Spinal cord (tissue), 10 donors: ENCODE measurements around the gene TRPM3. TPM values are rescaled to one million over a fixed set of nuclear protein-coding genes. Genes with fewer than 3 reads are reported as not detected.
A peak's percentile ranks its signal among the peaks of the same experiment; 100 is the strongest.

Experiments used
- DNase-seq, 6 donors: peaks; one replicate each; pipeline versions ENCODE4 v3.0.0 to v3.0.0-alpha.2; 2013 to 2015; ENCODE audit warnings: low spot score in 6 of 6, low read depth in 4 of 6
- H3K27ac ChIP-seq: one replicate; pipeline ENCODE4 v1.5.1; 2013; ENCODE audit warnings: low read depth, low read length, control low read depth
- H3K27me3 ChIP-seq: one replicate; pipeline ENCODE4 v1.6.1; 2013; ENCODE audit warnings: low read length; ENCODE audit not compliant: control insufficient read depth, insufficient read depth
- H3K36me3 ChIP-seq: one replicate; pipeline ENCODE4 v1.6.1; 2013; ENCODE audit warnings: low read length; ENCODE audit not compliant: control insufficient read depth, insufficient read depth
- H3K4me1 ChIP-seq: one replicate; pipeline ENCODE4 v1.6.1; 2013; ENCODE audit warnings: low read length; ENCODE audit not compliant: control insufficient read depth, insufficient read depth
- H3K4me3 ChIP-seq: one replicate; pipeline ENCODE4 v1.5.1; 2013; ENCODE audit warnings: low read depth, low read length, control low read depth
- H3K9me3 ChIP-seq: one replicate; pipeline ENCODE4 v1.6.1; 2013; ENCODE audit warnings: low read length; ENCODE audit not compliant: control insufficient read depth, insufficient read depth
- WGBS: methylation state at CpG from one replicate; pipeline ENCODE4 v1.1.5; 2013; ENCODE audit warnings: missing lambda C conversion rate; ENCODE audit not compliant: insufficient coverage; 5-methylcytosine and 5-hydroxymethylcytosine counted together
- polyA plus RNA-seq, 2 donors: library from polyadenylated mRNA; unstranded; fragments of 120-200 nt; gene quantifications; one replicate each; pipeline ENCODE4 v1.2.1, GENCODE V29; 2013; ENCODE audit not compliant: insufficient read length in 2 of 2
- total RNA-seq, 2 donors: library from RNA; depleted of rRNA in 1 of 2; stranded (reverse); fragments of 120-200 nt in 1 of 2; fragments of >200 nt in 1 of 2; gene quantifications; one replicate each; pipeline versions ENCODE4 v1.2.3 to v1.2.4, GENCODE V29; 2013 to 2014
- donor health status: healthy.

Gene TRPM3
- total and polyA plus RNA-seq, 4 donors, result 16.7 to 198 (median 37.6) TPM

- WGBS, result 51% methylated on average over 4 of the region's 6 CpGs
- no peaks in the 10 kb centered on the region for H3K4me1 ChIP-seq
- H3K9me3 ChIP-seq, result no peaks in the 10 kb centered on the region
- peak in 1 of 6 donors; percentile 2 for DNase-seq
- H3K4me3 ChIP-seq, result no peak overlapping the region
- H3K27me3 ChIP-seq, result no peaks in the 10 kb centered on the region
- H3K27ac ChIP-seq, result no peak overlapping the region
- no peaks in the 10 kb centered on the region for H3K36me3 ChIP-seq
These were observed 424.6 kb downstream of the TRPM3 start for GRCh38 chr9:70696694-70697335.

- Histone ChIP-seq H3K9me3 (no peaks in the 10 kb centered on the region), H3K36me3 (no peaks in the 10 kb centered on the region), H3K27me3 (no peaks in the 10 kb centered on the region), H3K4me1 (no peaks in the 10 kb centered on the region), H3K27ac (no peak overlapping the region), H3K4me3 (no peak overlapping the region)
- no peak for DNase-seq
- WGBS, result 89% methylated on average over 4 of the region's 5 CpGs
These were observed 426.7 kb downstream of the TRPM3 start for GRCh38 chr9:70694758-70695157.

- DNase-seq, result peak in 1 of 6 donors; percentile 53
- no peaks in the 10 kb centered on the region for H3K27me3 ChIP-seq
- no peaks in the 10 kb centered on the region for H3K9me3 ChIP-seq
- H3K27ac ChIP-seq, result no peak overlapping the region
- H3K4me3 ChIP-seq, result no peak overlapping the region
- WGBS, result no CpG with 5 or more reads among the region's 1 CpG
- no peaks in the 10 kb centered on the region for H3K36me3 ChIP-seq
- no peaks in the 10 kb centered on the region for H3K4me1 ChIP-seq
These were observed 428.2 kb downstream of the TRPM3 start for GRCh38 chr9:70693186-70693585.

GRCh38 chr9:70692431-70692830 is 429.0 kb downstream of the TRPM3 start:
- Histone ChIP-seq H3K36me3 (no peaks in the 10 kb centered on the region), H3K27ac (no peak overlapping the region), H3K27me3 (no peaks in the 10 kb centered on the region), H3K9me3 (no peaks in the 10 kb centered on the region), H3K4me3 (no peak overlapping the region), H3K4me1 (no peaks in the 10 kb centered on the region)
- WGBS, result no CpG with 5 or more reads among the region's 4 CpGs
- DNase-seq, result peak in 1 of 6 donors; percentile 63

GRCh38 chr9:70688704-70689103 is 432.7 kb downstream of the TRPM3 start:
- H3K27me3 ChIP-seq, result no peaks in the 10 kb centered on the region
- DNase-seq, result no peak
- no peaks in the 10 kb centered on the region for H3K4me1 ChIP-seq
- H3K4me3 ChIP-seq, result no peak overlapping the region
- no peak overlapping the region for H3K27ac ChIP-seq
- H3K36me3 ChIP-seq, result no peaks in the 10 kb centered on the region
- H3K9me3 ChIP-seq, result no peaks in the 10 kb centered on the region

GRCh38 chr9:70683841-70684240 is 437.6 kb downstream of the TRPM3 start:
- 60% methylated on average over 1 of the region's 2 CpGs for WGBS
- H3K27me3 ChIP-seq, result no peaks in the 10 kb centered on the region
- no peaks in the 10 kb centered on the region for H3K36me3 ChIP-seq
- no peak for DNase-seq
- no peaks in the 10 kb centered on the region for H3K9me3 ChIP-seq
- H3K27ac ChIP-seq, result no peak overlapping the region
- H3K4me3 ChIP-seq, result no peak overlapping the region
- no peaks in the 10 kb centered on the region for H3K4me1 ChIP-seq

GRCh38 chr9:70682298-70682697 is 439.1 kb downstream of the TRPM3 start:
- Histone ChIP-seq H3K36me3 (no peaks in the 10 kb centered on the region), H3K4me1 (no peaks in the 10 kb centered on the region), H3K4me3 (no peak overlapping the region), H3K27me3 (no peaks in the 10 kb centered on the region), H3K9me3 (no peaks in the 10 kb centered on the region), H3K27ac (no peak overlapping the region)
- no peak for DNase-seq

- no peak overlapping the region for H3K27ac ChIP-seq
- no peaks in the 10 kb centered on the region for H3K9me3 ChIP-seq
- WGBS, result 86% methylated on average over 3 of the region's 4 CpGs
- DNase-seq, result no peak
- H3K36me3 ChIP-seq, result no peaks in the 10 kb centered on the region
- H3K27me3 ChIP-seq, result no peaks in the 10 kb centered on the region
- no peak overlapping the region for H3K4me3 ChIP-seq
- H3K4me1 ChIP-seq, result no peaks in the 10 kb centered on the region
These were observed 441.6 kb downstream of the TRPM3 start for GRCh38 chr9:70679845-70680244.

GRCh38 chr9:70678153-70678552 is 443.3 kb downstream of the TRPM3 start:
- Histone ChIP-seq H3K27ac (no peak overlapping the region), H3K36me3 (no peaks in the 10 kb centered on the region), H3K27me3 (no peaks in the 10 kb centered on the region), H3K4me3 (no peak overlapping the region), H3K4me1 (no peaks in the 10 kb centered on the region), H3K9me3 (no peaks in the 10 kb centered on the region)
- no peak for DNase-seq
- WGBS, result 74% methylated on average over 4 of the region's 4 CpGs

- no peak overlapping the region for H3K4me3 ChIP-seq
- no peaks in the 10 kb centered on the region for H3K4me1 ChIP-seq
- DNase-seq, result peak in 2 of 6 donors; percentile 8 to 13
- no peaks in the 10 kb centered on the region for H3K9me3 ChIP-seq
- H3K36me3 ChIP-seq, result no peaks in the 10 kb centered on the region
- no peaks in the 10 kb centered on the region for H3K27me3 ChIP-seq
- H3K27ac ChIP-seq, result no peak overlapping the region
- WGBS, result 76% methylated on average over 5 of the region's 5 CpGs
These were observed 444.2 kb downstream of the TRPM3 start for GRCh38 chr9:70677055-70677735.
